AG04450 (cell line): ENCODE data around the gene RAD51AP2. TPM values are rescaled to one million over a fixed set of nuclear protein-coding genes. Genes with fewer than 3 reads are reported as not detected.
"Not testable (repeated sequence)": the region's sequence is repeated elsewhere in the genome, so short reads cannot be mapped to it uniquely, and the experiment has no call there.

ENCODE experiments used
- CTCF ChIA-PET: fragments of 300-600, 350-600 bp; formaldehyde crosslinking; extraction: SDS; loops from one replicate; lab custom pipeline; 2022; ENCODE audit warnings: antibody characterized with exemption, inconsistent platforms; lab: Charles Lee
- POLR2A ChIA-PET: fragments of 350-600 bp; formaldehyde crosslinking; extraction: SDS; loops from one replicate; lab custom pipeline; 2021; ENCODE audit warnings: antibody characterized with exemption, inconsistent platforms; lab: Yijun Ruan, JAX
- DNase-seq: peaks from one replicate; pipeline ENCODE4 v3.0.0-alpha.2; 2011; ENCODE audit warnings: low read depth, low spot score
- H3K27ac ChIP-seq: one replicate; pipeline ENCODE4 v1.5.1; 2012; ENCODE audit warnings: low read depth, low read length, control low read depth
- H3K27me3 ChIP-seq: one replicate; pipeline ENCODE4 v1.6.0; 2012; ENCODE audit warnings: low read length; ENCODE audit not compliant: control insufficient read depth, insufficient read depth
- H3K4me3 ChIP-seq: 2 replicates; pipeline ENCODE4 v1.5.1; 2011; ENCODE audit warnings: mild to moderate bottlenecking, low read depth, low read length, control low read depth
- H3K9me3 ChIP-seq: 2 replicates; pipeline ENCODE4 v1.5.1; 2012; ENCODE audit warnings: low read length; ENCODE audit not compliant: control insufficient read depth, insufficient read depth
- polyA plus RNA-seq: library from polyadenylated mRNA; depleted of rRNA; stranded (reverse); fragments of >200 nt; gene quantifications from 2 replicates; pipeline ENCODE4 v1.2.3, GENCODE V29; 2011
- TF ChIP-seq, protein P1 (sequence below): IDR thresholded peaks from 2 replicates; pipeline ENCODE4 v1.5.1; 2011; ENCODE audit warnings: low read depth, low read length, control low read depth, inconsistent platforms

RAD51AP2 gene
- polyA plus RNA-seq, 1 experiment: not detected

DNA sequence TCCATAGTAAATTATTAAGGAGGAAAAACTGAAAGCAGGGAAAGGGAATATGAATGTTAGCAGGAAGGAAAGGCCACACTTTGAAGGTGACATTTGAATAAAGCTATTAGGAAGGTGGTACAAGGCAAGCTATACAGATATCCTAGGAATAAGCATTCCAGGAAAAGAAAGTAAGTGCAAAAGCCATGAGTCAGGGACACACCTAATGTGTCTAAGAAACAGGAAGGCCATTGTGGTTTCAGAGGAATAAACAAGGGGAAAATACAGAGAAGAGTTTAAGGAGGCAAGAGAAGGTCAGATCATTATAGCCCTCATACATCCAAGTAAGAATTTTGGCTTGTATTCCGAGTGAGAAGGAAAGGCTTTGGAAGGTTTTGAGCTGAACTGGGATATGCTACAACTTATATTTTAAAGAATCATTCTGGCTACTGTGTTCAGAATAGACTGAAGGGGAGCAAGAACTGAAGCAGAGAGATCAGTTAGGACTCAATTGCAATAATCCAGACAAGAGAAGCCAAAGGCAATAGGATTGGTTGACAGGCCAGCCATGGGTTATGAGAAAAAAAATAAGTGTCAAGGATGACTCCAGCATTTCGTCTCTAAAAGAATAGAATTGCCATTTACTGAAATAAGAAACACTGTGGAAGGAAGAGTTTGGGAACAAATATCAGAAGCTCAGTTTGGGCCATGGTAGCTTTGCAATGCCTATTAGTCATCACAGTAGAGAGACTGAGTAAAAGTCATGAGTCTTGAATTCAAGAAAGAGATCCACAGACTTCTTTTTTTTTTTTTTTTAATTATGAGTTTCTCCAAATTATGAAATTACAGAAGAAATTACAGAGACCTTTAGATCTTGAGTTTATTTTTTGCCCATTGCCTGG, 11.3 kb downstream of the RAD51AP2 start:
- TF ChIP-seq, protein P1, sequence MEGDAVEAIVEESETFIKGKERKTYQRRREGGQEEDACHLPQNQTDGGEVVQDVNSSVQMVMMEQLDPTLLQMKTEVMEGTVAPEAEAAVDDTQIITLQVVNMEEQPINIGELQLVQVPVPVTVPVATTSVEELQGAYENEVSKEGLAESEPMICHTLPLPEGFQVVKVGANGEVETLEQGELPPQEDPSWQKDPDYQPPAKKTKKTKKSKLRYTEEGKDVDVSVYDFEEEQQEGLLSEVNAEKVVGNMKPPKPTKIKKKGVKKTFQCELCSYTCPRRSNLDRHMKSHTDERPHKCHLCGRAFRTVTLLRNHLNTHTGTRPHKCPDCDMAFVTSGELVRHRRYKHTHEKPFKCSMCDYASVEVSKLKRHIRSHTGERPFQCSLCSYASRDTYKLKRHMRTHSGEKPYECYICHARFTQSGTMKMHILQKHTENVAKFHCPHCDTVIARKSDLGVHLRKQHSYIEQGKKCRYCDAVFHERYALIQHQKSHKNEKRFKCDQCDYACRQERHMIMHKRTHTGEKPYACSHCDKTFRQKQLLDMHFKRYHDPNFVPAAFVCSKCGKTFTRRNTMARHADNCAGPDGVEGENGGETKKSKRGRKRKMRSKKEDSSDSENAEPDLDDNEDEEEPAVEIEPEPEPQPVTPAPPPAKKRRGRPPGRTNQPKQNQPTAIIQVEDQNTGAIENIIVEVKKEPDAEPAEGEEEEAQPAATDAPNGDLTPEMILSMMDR: no peak
- POLR2A ChIA-PET: no interaction called here
- Histone ChIP-seq H3K27ac (no peak overlapping the region), H3K27me3 (no peaks in the 10 kb centered on the region), H3K9me3 (no peaks in the 10 kb centered on the region), H3K4me3 (no peak overlapping the region)
- no peak for DNase-seq
- CTCF ChIA-PET: interaction anchor here (1.0 kb wide), 1 partner anchor 164 kb away, joined by 3 read pairs; no protein-coding TSS in a partner anchor

DNA sequence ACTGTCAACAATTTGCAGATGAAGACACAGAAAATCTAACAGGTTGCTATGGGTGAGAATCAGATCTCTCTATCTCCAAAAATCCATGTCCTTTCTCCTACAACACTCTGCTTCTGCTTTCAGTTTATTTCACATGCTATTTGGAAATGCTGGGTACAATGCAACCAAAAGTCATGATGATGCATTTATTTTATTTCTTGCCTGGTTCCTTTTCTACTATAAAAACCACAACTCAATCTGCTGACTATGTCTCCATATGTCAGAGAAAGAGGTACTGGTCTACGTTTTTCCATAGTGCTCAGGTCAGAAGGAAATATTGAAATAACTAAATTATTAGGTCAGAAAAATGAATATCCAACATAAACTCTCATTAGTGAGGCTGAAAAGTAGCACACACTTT, 20.5 kb downstream of the RAD51AP2 start:
- ChIA-PET CTCF (no interaction called here), POLR2A (no interaction called here)
- no peak overlapping the region for H3K27ac ChIP-seq
- H3K4me3 ChIP-seq: no peak overlapping the region
- DNase-seq: no peak
- H3K9me3 ChIP-seq: no peaks in the 10 kb centered on the region
- TF ChIP-seq, protein P1: no peak
- no peaks in the 10 kb centered on the region for H3K27me3 ChIP-seq

DNA sequence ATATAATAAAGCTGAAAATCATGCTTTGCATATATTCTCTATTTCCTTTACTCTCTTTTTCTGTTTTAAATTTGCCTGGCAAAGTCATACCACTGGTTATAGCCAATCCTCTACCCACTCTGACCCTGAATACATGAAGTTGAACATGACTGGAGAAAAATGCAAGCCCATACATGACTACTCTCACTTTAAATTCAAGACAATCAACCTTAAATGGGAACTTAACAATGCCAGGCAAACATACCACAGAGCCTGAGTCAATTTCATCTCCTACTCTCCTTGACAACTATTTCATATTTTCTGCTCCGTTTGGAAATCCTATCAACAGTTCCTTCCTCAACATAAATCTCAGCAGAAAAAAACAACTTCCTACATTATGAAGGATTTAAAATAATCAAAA, 22.6 kb downstream of the RAD51AP2 start:
- no peak overlapping the region for H3K4me3 ChIP-seq
- ChIA-PET CTCF (interaction anchor here (1.1 kb wide), 1 partner anchor 176 kb away, joined by 3 read pairs; no protein-coding TSS in a partner anchor), POLR2A (no interaction called here)
- H3K27ac ChIP-seq: no peak overlapping the region
- no peaks in the 10 kb centered on the region for H3K27me3 ChIP-seq
- TF ChIP-seq, protein P1: no peak
- H3K9me3 ChIP-seq: no peaks in the 10 kb centered on the region
- no peak for DNase-seq

DNA sequence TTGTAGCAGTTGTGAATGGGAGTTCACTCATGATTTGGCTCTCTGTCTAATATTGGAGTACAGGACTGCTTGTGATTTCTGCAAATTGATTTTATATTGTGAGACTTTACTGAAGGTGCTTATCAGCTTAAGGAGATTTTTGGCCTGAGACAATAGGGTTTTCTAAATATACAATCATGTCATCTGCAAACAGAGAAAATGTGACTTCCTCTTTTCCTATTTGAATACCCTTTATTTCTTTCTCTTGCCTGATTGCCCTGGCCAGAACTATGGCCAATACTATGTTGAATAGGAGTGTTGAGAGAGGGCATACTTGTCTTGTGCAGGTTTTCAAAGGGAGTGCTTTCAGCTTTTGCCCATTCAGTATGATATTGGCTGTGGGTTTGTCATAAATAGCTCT, 28.1 kb downstream of the RAD51AP2 start:
- H3K4me3 ChIP-seq, POLR2A ChIA-PET, H3K9me3 ChIP-seq, DNase-seq, H3K27me3 ChIP-seq, H3K27ac ChIP-seq, CTCF ChIA-PET: not testable (repeated sequence)

DNA sequence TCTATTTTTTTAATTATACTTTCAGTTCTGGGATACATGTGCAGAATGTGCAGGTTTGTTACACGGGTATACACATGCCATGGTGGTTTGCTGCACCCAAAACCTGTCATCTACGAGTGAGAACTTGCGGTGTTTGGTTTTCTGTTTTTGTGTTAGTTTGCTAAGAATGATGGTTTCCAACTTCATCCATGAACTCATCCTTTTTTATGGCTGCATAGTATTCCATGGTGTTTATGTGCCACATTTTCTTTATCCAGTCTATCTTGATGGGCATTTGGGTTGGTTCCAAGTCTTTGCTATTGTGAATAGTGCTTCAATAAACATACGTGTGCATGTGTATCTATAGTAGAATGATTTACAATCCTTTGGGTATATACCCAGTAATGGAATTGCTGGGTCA, 29.6 kb downstream of the RAD51AP2 start:
- H3K27me3 ChIP-seq, DNase-seq, H3K9me3 ChIP-seq, H3K27ac ChIP-seq, H3K4me3 ChIP-seq, POLR2A ChIA-PET: not testable (repeated sequence)
- CTCF ChIA-PET: interaction anchor here (0.6 kb wide), 1 partner anchor 72 kb away, joined by 3 read pairs; no protein-coding TSS in a partner anchor

DNA sequence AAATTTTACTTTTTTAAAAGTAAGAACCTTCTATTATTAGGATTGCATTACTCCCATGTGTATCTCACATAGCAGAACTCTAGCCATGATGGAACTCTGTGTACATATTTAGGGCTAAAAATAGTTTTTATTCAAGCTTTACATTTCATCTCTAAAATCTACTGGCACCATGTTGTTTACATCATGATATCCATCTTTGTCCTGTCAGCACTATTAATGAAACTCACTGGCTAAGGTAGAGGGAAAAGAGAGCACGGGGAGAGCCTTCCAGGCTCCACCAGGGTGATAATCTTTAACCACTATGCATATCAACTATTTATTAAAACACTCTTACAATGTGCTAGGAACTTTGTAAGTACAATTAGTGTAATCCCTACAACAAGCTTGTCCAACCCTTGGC, 34.7 kb downstream of the RAD51AP2 start:
- no peak for DNase-seq
- TF ChIP-seq, protein P1: no peak
- ChIA-PET POLR2A (no interaction called here), CTCF (interaction anchor here (1.3 to 2.1 kb wide), 2 partner anchors 163 to 187 kb away, joined by 3 to 6 read pairs; no protein-coding TSS in a partner anchor)
- no peaks in the 10 kb centered on the region for H3K9me3 ChIP-seq
- no peak overlapping the region for H3K4me3 ChIP-seq
- H3K27me3 ChIP-seq: no peaks in the 10 kb centered on the region
- H3K27ac ChIP-seq: no peak overlapping the region
